Heart right ventricle (tissue), 16 donors: ENCODE results near the gene KRT85. TPM values are rescaled to one million over a fixed set of nuclear protein-coding genes. Genes with fewer than 3 reads are reported as not detected.

Source experiments
- ATAC-seq, 8 donors: fragments of 200-7000 bp; cut with Tn5 transposase; one replicate each; pipeline ENCODE4 v1.9.1; 2020; ENCODE audit warnings: mild to moderate bottlenecking in 8 of 8, moderate library complexity in 8 of 8, moderate number of reproducible peaks in 1 of 8
- DNase-seq, 2 donors: peaks; one replicate each; pipeline ENCODE4 v3.0.0-alpha.2; 2020
- H3K27ac ChIP-seq, 10 donors: fragments of 200-600 bp; sonication (generic) in 2 of 10; one replicate each; pipeline versions ENCODE4 v1.5.0 to v1.8.0; 2020 to 2022; ENCODE audit warnings: mild to moderate bottlenecking in 3 of 10
- H3K27me3 ChIP-seq, 7 donors: fragments of 200-600 bp; one replicate each; pipeline ENCODE4 v1.8.0; 2021 to 2022; ENCODE audit warnings: mild to moderate bottlenecking in 2 of 7
- H3K36me3 ChIP-seq, 9 donors: fragments of 200-600 bp; sonication (generic) in 1 of 9; one replicate each; pipeline versions ENCODE4 v1.5.0 to v1.8.0; 2020 to 2022; ENCODE audit warnings: mild to moderate bottlenecking in 2 of 9
- H3K4me1 ChIP-seq, 9 donors: fragments of 200-600 bp; sonication (generic) in 1 of 9; one replicate each; pipeline versions ENCODE4 v1.5.0 to v1.8.0; 2020 to 2022; ENCODE audit warnings: mild to moderate bottlenecking in 4 of 9
- H3K4me3 ChIP-seq, 10 donors: fragments of 200-600 bp; sonication (generic) in 2 of 10; one replicate each; pipeline versions ENCODE4 v1.5.0 to v1.8.0; 2020 to 2022; ENCODE audit warnings: mild to moderate bottlenecking in 7 of 10, moderate library complexity in 2 of 10
- H3K9me3 ChIP-seq, 11 donors: fragments of 200-600 bp in 10 of 11; sonication (generic) in 2 of 11; one replicate each; pipeline versions ENCODE4 v1.5.0 to v1.8.0; 2013 to 2022; ENCODE audit warnings: mild to moderate bottlenecking in 2 of 11, control low read depth in 1 of 11, moderate library complexity in 1 of 11
- CTCF ChIP-seq, 9 donors: fragments of 200-600 bp; sonication (generic) in 2 of 9; IDR thresholded peaks; one replicate each; pipeline versions ENCODE4 v1.5.0 to v1.8.0; 2021 to 2022; ENCODE audit warnings: antibody characterized with exemption in 9 of 9, mild to moderate bottlenecking in 5 of 9, moderate library complexity in 1 of 9
- WGBS, 2 donors: extraction: QIAGEN DNeasy Blood & Tissue Kit; methylation state at CpG; one replicate each; pipeline ENCODE4 v1.1.7; 2013; ENCODE audit warnings: inconsistent platforms in 1 of 2; 5-methylcytosine and 5-hydroxymethylcytosine counted together
- intact Hi-C, 10 donors: fragments of 100-400 bp; cut with DNase I; formaldehyde crosslinking; loops; one replicate each; pipeline versions ENCODE4 v1.11.1 to v1.14.2; 2022
- polyA plus RNA-seq, 2 donors: library from polyadenylated mRNA; stranded (reverse); fragments of 200-250 nt; gene quantifications; one replicate each; pipeline ENCODE4 v1.2.3, GENCODE V29; 2013
- total RNA-seq, 10 donors: library from RNA; stranded (reverse); fragmentation: NEBNext Ultra II Directional in 3 of 10; extraction: Animal tissue kit (Norgen Biotek cat#: 25700) in 3 of 10; gene quantifications; one replicate each; pipeline versions ENCODE4 v1.2.1 to v1.2.4, GENCODE V29; 2021 to 2023
- donor health status: Arrhythmogenic right ventricular cardiomyopathy.
- donor health status: ischemic (EF 13 %, LVEDD 7.1; RV severe dilation, severe dysfunction).
- donor health status: healthy with polysubstance abuse.
- donor health status: DM: no; HTN: yes; CAD: no.
- donor health status: DM: no; HTN: no; CAD: no.
- donor health status: ischemic (EF 25% LVEDD 6.9; RV normal size, moderate dysfunction).
- donor health status: ischemic (EF 25% LVEDD 5.7; RV mildly dilated, moderate dysfunction).
- donor health status: healthy.
- donor health status: DM: yes; HTN: yes; CAD: no.
- donor health status: Ischemic cardiomyopathy.
- donor health status: ischemic (EF 35%, LVEDD 5.7; RV mildly dilated, moderate dysfunction).
- donor health status: nonischemic (EF 11% LVEDD 7.7; RV severe dilation, severe dysfunction).
- donor health status: DM: yes; HTN: yes; CAD: no.
- donor health status: PGD.
- donor health status: ischemic (EF 29% LVEDD 5.4; RV normal size, mild dysfunction).
- donor health status: nonischemic (EF 23%, LVEDD 6.1; RV moderate dilation, normal function).

Gene KRT85
- total and polyA plus RNA-seq, 12 donors, result not detected

GRCh38 chr12:52402377-52402776, 35.1 kb upstream of the KRT85 start:
- intact Hi-C loops, result no loop called here

GRCh38 chr12:52401926-52402325, 34.6 kb upstream of the KRT85 start:
- 81 to 87% methylated on average over 4 of the region's 4 CpGs for WGBS, 2 donors
- DNase-seq, result no peak
- Histone ChIP-seq H3K27me3 (peaks cover 0 to 52% (median 9%) of the 10 kb centered on the region in 7 donors), H3K9me3 (no peaks in the 10 kb centered on the region), H3K36me3 (no peaks in the 10 kb centered on the region), H3K4me1 (no peaks in the 10 kb centered on the region), H3K27ac (no peak overlapping the region), H3K4me3 (no peak overlapping the region)
- intact Hi-C loops, result no loop called here
- ATAC-seq, result no peak
- TF ChIP-seq CTCF (IDR thresholded peaks at IDR 0.05), result no peak

More at GRCh38 chr12:52402377-52402776, 35.1 kb upstream of the KRT85 start:
- peaks cover 0 to 48% (median 8%) of the 10 kb centered on the region in 7 donors for H3K27me3 ChIP-seq
- no peak overlapping the region for H3K4me3 ChIP-seq
- H3K4me1 ChIP-seq, result no peaks in the 10 kb centered on the region
- TF ChIP-seq CTCF (IDR thresholded peaks at IDR 0.05), result no peak
- H3K27ac ChIP-seq, result no peak overlapping the region
- no peak for DNase-seq
- no peak for ATAC-seq
- no peaks in the 10 kb centered on the region for H3K36me3 ChIP-seq
- WGBS, 2 donors, result 94 to 96% methylated on average over 2 of the region's 2 CpGs
- H3K9me3 ChIP-seq, result no peaks in the 10 kb centered on the region

- WGBS, 2 donors, result 87 to 91% methylated on average over 5 of the region's 5 CpGs
- no peak for ATAC-seq
- TF ChIP-seq CTCF (IDR thresholded peaks at IDR 0.05), result no peak
- peaks cover 0 to 56% (median 13%) of the 10 kb centered on the region in 7 donors for H3K27me3 ChIP-seq
- H3K4me3 ChIP-seq, result no peak overlapping the region
- no peaks in the 10 kb centered on the region for H3K36me3 ChIP-seq
- no peak for DNase-seq
- H3K9me3 ChIP-seq, result no peaks in the 10 kb centered on the region
- no peak overlapping the region for H3K27ac ChIP-seq
- H3K4me1 ChIP-seq, result no peaks in the 10 kb centered on the region
- intact Hi-C loops, result no loop called here
Measured at GRCh38 chr12:52401526-52401925, 34.2 kb upstream of the KRT85 start.

GRCh38 chr12:52400906-52401305, 33.6 kb upstream of the KRT85 start:
- H3K9me3 ChIP-seq, result no peaks in the 10 kb centered on the region
- no peaks in the 10 kb centered on the region for H3K36me3 ChIP-seq
- WGBS, 2 donors, result 84 to 89% methylated on average over 9 of the region's 9 CpGs
- peaks cover 0 to 3% (median 0%) of the 10 kb centered on the region in 9 donors for H3K4me1 ChIP-seq
- TF ChIP-seq CTCF (IDR thresholded peaks at IDR 0.05), result no peak
- no peak overlapping the region for H3K4me3 ChIP-seq
- H3K27me3 ChIP-seq, result peaks cover 0 to 61% (median 20%) of the 10 kb centered on the region in 7 donors
- intact Hi-C loops, result no loop called here
- H3K27ac ChIP-seq, result no peak overlapping the region
- no peak for ATAC-seq
- no peak for DNase-seq
